K562 (cell line): ENCODE data around the gene LAMTOR4. TPM values are rescaled to one million over a fixed set of nuclear protein-coding genes. Genes with fewer than 3 reads are reported as not detected.

Experiments used
- BDP1 ChIP-seq: IDR thresholded peaks from 3 replicates; pipeline ENCODE4 v1.6.1; 2011; ENCODE audit not compliant: insufficient read length, insufficient read depth
- CBFA2T3 ChIP-seq: fragments of 450-650 bp; IDR thresholded peaks from 2 replicates; pipeline ENCODE4 v1.6.1; 2017
- CHD4 ChIP-seq: fragments of 200-600 bp; sonication (generic); IDR thresholded peaks from 3 replicates; pipeline ENCODE4 v1.6.1; 2012; ENCODE audit warnings: low read depth, mild to moderate bottlenecking, mixed read lengths, low read length, inconsistent platforms; ENCODE audit not compliant: insufficient read depth, insufficient replicate concordance, poor library complexity, severe bottlenecking
- ETV5 ChIP-seq: sonication (generic); formaldehyde crosslinking; IDR thresholded peaks from 2 replicates; pipeline ENCODE4 v1.4.0; 2020; ENCODE audit warnings: low read depth, mild to moderate bottlenecking, missing genetic modification reagents
- FOXK1 ChIP-seq: sonication (generic); formaldehyde crosslinking; IDR thresholded peaks from 2 replicates; pipeline ENCODE4 v1.8.0; 2022; ENCODE audit warnings: missing genetic modification reagents, mild to moderate bottlenecking, borderline replicate concordance
- HMG20B ChIP-seq: fragments of 250-450 bp; sonication (Bioruptor Pico); IDR thresholded peaks from 2 replicates; pipeline ENCODE4 v1.5.0; 2021; ENCODE audit warnings: mild to moderate bottlenecking
- JUNB ChIP-seq: fragments of 450-650 bp; formaldehyde crosslinking; conservative IDR thresholded peaks from 2 replicates; pipeline ENCODE4 v1.4.0; 2020; ENCODE audit warnings: mild to moderate bottlenecking
- MCM7 ChIP-seq, 2 experiments: fragments of 450-650 bp; IDR thresholded peaks; 2 replicates each; pipeline ENCODE4 v1.6.1; 2016 to 2018
- MXI1 ChIP-seq: IDR thresholded peaks from 2 replicates; pipeline ENCODE4 v1.6.1; 2011; ENCODE audit warnings: low read depth, mild to moderate bottlenecking, improper control_type of control experiment, low read length
- NFXL1 ChIP-seq: fragments of 450-650 bp; formaldehyde crosslinking; IDR thresholded peaks from 2 replicates; pipeline ENCODE4 v1.4.0; 2021; ENCODE audit warnings: mild to moderate bottlenecking
- POLR2B ChIP-seq: fragments of 450-650 bp; IDR thresholded peaks from 2 replicates; pipeline ENCODE4 v1.6.1; 2018; ENCODE audit warnings: low read depth; ENCODE audit not compliant: partially characterized antibody
- POLR2G ChIP-seq: fragments of 200-400 bp; formaldehyde crosslinking; IDR thresholded peaks from 2 replicates; pipeline ENCODE4 v1.6.1; 2017; ENCODE audit warnings: low read depth, mild to moderate bottlenecking, antibody characterized with exemption, low read length, moderate library complexity
- SMAD2 ChIP-seq: fragments of 150-350 bp; IDR thresholded peaks from 2 replicates; pipeline ENCODE4 v1.6.1; 2014; ENCODE audit warnings: low read depth, mild to moderate bottlenecking, low read length
- SMC3 ChIP-seq: conservative IDR thresholded peaks from 2 replicates; pipeline ENCODE4 v1.6.1; 2011; ENCODE audit warnings: low read depth, low read length, improper control_type of control experiment; ENCODE audit not compliant: insufficient read depth
- SPI1 ChIP-seq: IDR thresholded peaks from 2 replicates; pipeline ENCODE4 v1.6.1; 2011; ENCODE audit warnings: low read depth, low read length, control low read depth, borderline replicate concordance
- XRCC4 ChIP-seq: IDR thresholded peaks from one replicate; pipeline ENCODE4 v1.6.1; 2011; ENCODE audit not compliant: insufficient read depth, insufficient read length; ENCODE audit errors: extremely low read depth
- XRCC5 ChIP-seq: fragments of 200-400 bp; formaldehyde crosslinking; IDR thresholded peaks from 2 replicates; pipeline ENCODE4 v1.6.1; 2017; ENCODE audit warnings: low read depth, mild to moderate bottlenecking, low read length
- ZKSCAN1 ChIP-seq: fragments of 150-350 bp; IDR thresholded peaks from 2 replicates; pipeline ENCODE4 v1.6.1; 2016; ENCODE audit warnings: low read depth, low read length
- ZNF184 ChIP-seq: sonication (generic); formaldehyde crosslinking; IDR thresholded peaks from 2 replicates; pipeline ENCODE4 v1.5.0; 2020; ENCODE audit warnings: missing genetic modification reagents
- ZNF239 ChIP-seq: fragments of 250-450 bp; sonication (Bioruptor Pico); IDR thresholded peaks from 2 replicates; pipeline ENCODE4 v1.4.0; 2020; ENCODE audit warnings: mild to moderate bottlenecking
- ZNF395 ChIP-seq: fragments of 200-800 bp; sonication (Bioruptor generic); IDR thresholded peaks from 2 replicates; pipeline ENCODE4 v1.6.1; 2017; ENCODE audit warnings: missing genetic modification characterization, missing compliant biosample characterization
- ZNF449 ChIP-seq: fragments of 250-450 bp; sonication (Bioruptor Pico); IDR thresholded peaks from 2 replicates; pipeline ENCODE4 v1.8.0; 2022; ENCODE audit warnings: moderate library complexity, mild to moderate bottlenecking, inconsistent platforms
- polyA plus RNA-seq, 8 experiments: library from polyadenylated mRNA; depleted of rRNA in 4 of 8; stranded (reverse) in 5 of 8; unstranded in 3 of 8; fragments of >200 nt; fragmentation: Nextera tagmentation in 2 of 8; fragmentation: Illumina TruSeq in 1 of 8; extraction: Ambion mirVana in 2 of 8; extraction: Trizol in 1 of 8; gene quantifications; 2 replicates each; pipeline versions ENCODE4 v1.2.1 to v1.2.3, GENCODE V29; 2011 to 2014; ENCODE audit warnings: inconsistent platforms in 1 of 8, missing spikeins in 1 of 8
- total RNA-seq, 7 experiments: library from RNA; depleted of rRNA in 6 of 7; stranded (reverse); fragments of >200 nt in 6 of 7; fragmentation: Illumina TruSeq in 2 of 7; extraction: Trizol in 2 of 7; gene quantifications; 2 replicates each; pipeline versions ENCODE4 v1.2.1 to v1.2.3, GENCODE V29; 2011 to 2021; ENCODE audit warnings: low replicate concordance in 1 of 7
- TF ChIP-seq, protein P1 (sequence below): fragments of 150-350 bp; conservative IDR thresholded peaks from 2 replicates; pipeline ENCODE4 v1.6.1; 2014; ENCODE audit warnings: low read length
- TF ChIP-seq, protein P2 (sequence below): fragments of 250-450 bp; sonication (Bioruptor Pico); IDR thresholded peaks from 2 replicates; pipeline ENCODE4 v1.5.0; 2021

Gene LAMTOR4
- total and polyA plus RNA-seq, 9 of the 15 experiments (the other 6 are each of a cell fraction or from before 2014, with no cell fraction given): 79.6 to 314 (median 195) TPM

GRCh38 chr7:100100420-100101015 lies 48.2 kb upstream of the LAMTOR4 start (continued):
- TF ChIP-seq SMAD2 (no peak), NFXL1 (CRISPR knock-in tag) (no peak), HMG20B (no peak), CBFA2T3 (no peak), JUNB (CRISPR knock-in tag) (no peak), BDP1 (no peak), SMC3 (no peak), SPI1 (peak; percentile 91), MCM7 (IDR thresholded peaks at IDR 0.05) (no peak), ZNF395 (CRISPR knock-in tag) (no peak), ZNF239 (CRISPR knock-in tag) (no peak), CHD4 (no peak), XRCC5 (no peak; the same call in 1 of the 2 replicates), ZNF449 (CRISPR knock-in tag) (no peak), ZNF184 (CRISPR knock-in tag) (no peak), XRCC4 (no peak), POLR2B (no peak), FOXK1 (0 out of 2 replicates have a peak, but pooled peaks have one; percentile 54), ETV5 (CRISPR knock-in tag) (peak; percentile 96), MXI1 (peak; percentile 85), ZKSCAN1 (peak; percentile 71), POLR2G (peak; percentile 90)
- TF ChIP-seq, protein P1, sequence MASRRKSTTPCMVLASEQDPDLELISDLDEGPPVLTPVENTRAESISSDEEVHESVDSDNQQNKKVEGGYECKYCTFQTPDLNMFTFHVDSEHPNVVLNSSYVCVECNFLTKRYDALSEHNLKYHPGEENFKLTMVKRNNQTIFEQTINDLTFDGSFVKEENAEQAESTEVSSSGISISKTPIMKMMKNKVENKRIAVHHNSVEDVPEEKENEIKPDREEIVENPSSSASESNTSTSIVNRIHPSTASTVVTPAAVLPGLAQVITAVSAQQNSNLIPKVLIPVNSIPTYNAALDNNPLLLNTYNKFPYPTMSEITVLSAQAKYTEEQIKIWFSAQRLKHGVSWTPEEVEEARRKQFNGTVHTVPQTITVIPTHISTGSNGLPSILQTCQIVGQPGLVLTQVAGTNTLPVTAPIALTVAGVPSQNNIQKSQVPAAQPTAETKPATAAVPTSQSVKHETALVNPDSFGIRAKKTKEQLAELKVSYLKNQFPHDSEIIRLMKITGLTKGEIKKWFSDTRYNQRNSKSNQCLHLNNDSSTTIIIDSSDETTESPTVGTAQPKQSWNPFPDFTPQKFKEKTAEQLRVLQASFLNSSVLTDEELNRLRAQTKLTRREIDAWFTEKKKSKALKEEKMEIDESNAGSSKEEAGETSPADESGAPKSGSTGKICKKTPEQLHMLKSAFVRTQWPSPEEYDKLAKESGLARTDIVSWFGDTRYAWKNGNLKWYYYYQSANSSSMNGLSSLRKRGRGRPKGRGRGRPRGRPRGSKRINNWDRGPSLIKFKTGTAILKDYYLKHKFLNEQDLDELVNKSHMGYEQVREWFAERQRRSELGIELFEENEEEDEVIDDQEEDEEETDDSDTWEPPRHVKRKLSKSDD: no peak
- TF ChIP-seq, protein P2, sequence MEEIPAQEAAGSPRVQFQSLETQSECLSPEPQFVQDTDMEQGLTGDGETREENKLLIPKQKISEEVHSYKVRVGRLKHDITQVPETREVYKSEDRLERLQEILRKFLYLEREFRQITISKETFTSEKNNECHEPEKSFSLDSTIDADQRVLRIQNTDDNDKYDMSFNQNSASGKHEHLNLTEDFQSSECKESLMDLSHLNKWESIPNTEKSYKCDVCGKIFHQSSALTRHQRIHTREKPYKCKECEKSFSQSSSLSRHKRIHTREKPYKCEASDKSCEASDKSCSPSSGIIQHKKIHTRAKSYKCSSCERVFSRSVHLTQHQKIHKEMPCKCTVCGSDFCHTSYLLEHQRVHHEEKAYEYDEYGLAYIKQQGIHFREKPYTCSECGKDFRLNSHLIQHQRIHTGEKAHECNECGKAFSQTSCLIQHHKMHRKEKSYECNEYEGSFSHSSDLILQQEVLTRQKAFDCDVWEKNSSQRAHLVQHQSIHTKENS (CRISPR knock-in tag): no peak
